NCI-H2081 treated with DMSO at 0.1 percent for 48 hours (cell line): Measurements from ENCODE around the gene MAP2K2.

Source experiments
- DNase-seq: peaks from one replicate; lab custom pipeline; 2025; lab: John Stamatoyannopoulos, UW

The MAP2K2 gene

GRCh38 chr19:4099041-4099764, 24.7 kb downstream of the MAP2K2 start:
- no peak for DNase-seq

GRCh38 chr19:4098493-4098892, 25.4 kb downstream of the MAP2K2 start:
- no peak for DNase-seq

- DNase-seq: no peak
Observed at GRCh38 chr19:4097501-4097900, 26.4 kb downstream of the MAP2K2 start.

- DNase-seq: no peak
Observed at GRCh38 chr19:4096049-4096892, 27.7 kb downstream of the MAP2K2 start.

- DNase-seq: no peak
Observed at GRCh38 chr19:4095488-4095844, 28.5 kb downstream of the MAP2K2 start.

- no peak for DNase-seq
Observed at GRCh38 chr19:4094761-4095487, 29.0 kb downstream of the MAP2K2 start.

GRCh38 chr19:4094291-4094690, 29.6 kb downstream of the MAP2K2 start:
- DNase-seq: no peak

- DNase-seq: no peak
Observed at GRCh38 chr19:4093643-4094175, 30.2 kb downstream of the MAP2K2 start.

- no peak for DNase-seq
Observed at GRCh38 chr19:4090356-4091220, 33.3 kb downstream of the MAP2K2 start.

- DNase-seq: no peak
Observed at GRCh38 chr19:4089946-4090345, 34.0 kb downstream of the MAP2K2 start.

GRCh38 chr19:4089400-4089908, 34.5 kb downstream of the MAP2K2 start:
- DNase-seq: no peak

GRCh38 chr19:4088975-4089374, 34.9 kb downstream of the MAP2K2 start:
- DNase-seq: no peak

- DNase-seq: no peak
Observed at GRCh38 chr19:4087787-4088679, 35.9 kb downstream of the MAP2K2 start.

- DNase-seq: no peak
Observed at GRCh38 chr19:4086411-4086867, 37.5 kb downstream of the MAP2K2 start.

- no peak for DNase-seq
Observed at GRCh38 chr19:4084547-4084877, 39.4 kb downstream of the MAP2K2 start.

- no peak for DNase-seq
Observed at GRCh38 chr19:4083677-4084546, 40.0 kb downstream of the MAP2K2 start.

GRCh38 chr19:4082172-4082571, 41.8 kb downstream of the MAP2K2 start:
- DNase-seq: no peak

GRCh38 chr19:4081441-4082129, 42.3 kb downstream of the MAP2K2 start:
- no peak for DNase-seq

- DNase-seq: no peak
Observed at GRCh38 chr19:4080473-4080872, 43.4 kb downstream of the MAP2K2 start.
